Trophoblast cell (in vitro differentiated cells and primary cell): Measurements from ENCODE around the gene BMERB1.
A peak's percentile ranks its signal among the peaks of the same experiment; 100 is the strongest.

Source experiments
- DNase-seq, 2 donors: peaks; one replicate each; pipeline ENCODE4 v3.0.0-alpha.2; 2016
- H2AFZ ChIP-seq: 2 replicates; pipeline ENCODE4 v1.6.1; 2013; ENCODE audit warnings: low read length, moderate library complexity, mild to moderate bottlenecking; ENCODE audit not compliant: insufficient read depth, poor library complexity
- H2AK5ac ChIP-seq: 2 replicates; pipeline ENCODE4 v1.6.1; 2013; ENCODE audit warnings: mild to moderate bottlenecking, low read length
- H2BK120ac ChIP-seq: 2 replicates; pipeline ENCODE4 v1.6.1; 2013; ENCODE audit warnings: low read length, mild to moderate bottlenecking, moderate library complexity; ENCODE audit not compliant: insufficient read depth, poor library complexity
- H2BK12ac ChIP-seq: 2 replicates; pipeline ENCODE4 v1.6.1; 2013; ENCODE audit warnings: mild to moderate bottlenecking, low read length, moderate library complexity
- H2BK5ac ChIP-seq: 2 replicates; pipeline ENCODE4 v1.6.1; 2013; ENCODE audit warnings: low read length, low read depth, moderate library complexity, mild to moderate bottlenecking; ENCODE audit not compliant: poor library complexity
- H3K14ac ChIP-seq: 2 replicates; pipeline ENCODE4 v1.6.1; 2013; ENCODE audit warnings: mild to moderate bottlenecking, low read length
- H3K18ac ChIP-seq: 2 replicates; pipeline ENCODE4 v1.6.1; 2013; ENCODE audit warnings: mild to moderate bottlenecking, low read length
- H3K23ac ChIP-seq: 2 replicates; pipeline ENCODE4 v1.6.1; 2013; ENCODE audit warnings: low read length
- H3K27ac ChIP-seq: 2 replicates; pipeline ENCODE4 v1.5.1; 2013; ENCODE audit warnings: low read depth, mild to moderate bottlenecking, inconsistent platforms, low read length, moderate library complexity
- H3K27me3 ChIP-seq: 2 replicates; pipeline ENCODE4 v1.6.1; 2013; ENCODE audit warnings: inconsistent platforms, mild to moderate bottlenecking, low read length, moderate library complexity; ENCODE audit not compliant: insufficient read depth
- H3K36me3 ChIP-seq, 2 experiments: 1 replicate in 1 of 2; 2 replicates in 1 of 2; pipeline ENCODE4 v1.6.1; 2013; ENCODE audit warnings: low read length in 2 of 2, mild to moderate bottlenecking in 2 of 2, moderate library complexity in 1 of 2; ENCODE audit not compliant: insufficient read depth in 2 of 2, control insufficient read depth in 1 of 2
- H3K4ac ChIP-seq: 2 replicates; pipeline ENCODE4 v1.6.1; 2013; ENCODE audit warnings: low read depth, mild to moderate bottlenecking, low read length, moderate library complexity
- H3K4me1 ChIP-seq, 2 experiments: 1 replicate in 1 of 2; 2 replicates in 1 of 2; pipeline ENCODE4 v1.6.1; 2013; ENCODE audit warnings: low read length in 2 of 2, mild to moderate bottlenecking in 2 of 2, moderate library complexity in 1 of 2; ENCODE audit not compliant: insufficient read depth in 2 of 2, control insufficient read depth in 1 of 2
- H3K4me2 ChIP-seq: 2 replicates; pipeline ENCODE4 v1.6.1; 2013; ENCODE audit warnings: inconsistent platforms, mild to moderate bottlenecking, low read length, moderate library complexity
- H3K4me3 ChIP-seq: 2 replicates; pipeline ENCODE4 v1.5.1; 2013; ENCODE audit warnings: mild to moderate bottlenecking, low read depth, low read length, inconsistent platforms
- H3K79me1 ChIP-seq: one replicate; pipeline ENCODE4 v1.6.1; 2013; ENCODE audit warnings: low read length
- H3K79me2 ChIP-seq: 2 replicates; pipeline ENCODE4 v1.6.1; 2013; ENCODE audit warnings: low read length, mild to moderate bottlenecking; ENCODE audit not compliant: control insufficient read depth, insufficient read depth, poor library complexity
- H3K9ac ChIP-seq: 2 replicates; pipeline ENCODE4 v1.6.1; 2013; ENCODE audit warnings: mild to moderate bottlenecking, low read length
- H3K9me3 ChIP-seq: 2 replicates; pipeline ENCODE4 v1.6.1; 2013; ENCODE audit warnings: low read depth, mild to moderate bottlenecking, control low read depth, inconsistent platforms, low read length; ENCODE audit not compliant: insufficient read depth
- H4K12ac ChIP-seq: 2 replicates; pipeline ENCODE4 v1.6.1; 2013; ENCODE audit warnings: low read depth, mild to moderate bottlenecking, low read length, moderate library complexity
- H4K8ac ChIP-seq: 2 replicates; pipeline ENCODE4 v1.6.1; 2013; ENCODE audit warnings: low read depth, mild to moderate bottlenecking, low read length, moderate library complexity
- H4K91ac ChIP-seq: one replicate; pipeline ENCODE4 v1.6.1; 2013; ENCODE audit warnings: low read depth, mild to moderate bottlenecking, low read length, moderate library complexity
- WGBS: extraction: QIAGEN DNeasy Blood & Tissue Kit; methylation state at CpG from one replicate; pipeline ENCODE4 v1.1.7; 2013; ENCODE audit warnings: missing lambda C conversion rate; ENCODE audit not compliant: insufficient read length, insufficient coverage; ENCODE audit errors: extremely low coverage; 5-methylcytosine and 5-hydroxymethylcytosine counted together

BMERB1 gene

GRCh38 chr16:15498427-15499175 is 64.2 kb downstream of the BMERB1 start:
- Histone ChIP-seq H3K79me2 (no peaks in the 10 kb centered on the region), H2BK120ac (no peak overlapping the region), H3K27me3 (no peaks in the 10 kb centered on the region), H2AK5ac (no peak overlapping the region), H3K79me1 (no peaks in the 10 kb centered on the region), H3K4me3 (no peak overlapping the region), H3K14ac (no peak overlapping the region), H3K9ac (no peak overlapping the region), H2BK12ac (no peak overlapping the region), H4K8ac (no peak overlapping the region), H3K4ac (no peak overlapping the region), H3K23ac (no peak overlapping the region), H3K4me1 (no peaks in the 10 kb centered on the region), H2BK5ac (no peak overlapping the region), H3K18ac (no peak overlapping the region), H3K27ac (no peak overlapping the region), H3K36me3 (no peaks in the 10 kb centered on the region), H2AFZ (no peak overlapping the region), H3K9me3 (peaks cover 4% of the 10 kb centered on the region), H4K91ac (no peak overlapping the region), H4K12ac (no peak overlapping the region), H3K4me2 (no peak overlapping the region)
- DNase-seq: no peak
- no CpG with 5 or more reads among the region's 2 CpGs for WGBS

GRCh38 chr16:15502041-15502725 is 67.8 kb downstream of the BMERB1 start:
- Histone ChIP-seq H3K27ac (no peak overlapping the region), H3K79me2 (no peaks in the 10 kb centered on the region), H3K9ac (no peak overlapping the region), H4K8ac (no peak overlapping the region), H3K79me1 (no peaks in the 10 kb centered on the region), H4K12ac (no peak overlapping the region), H3K4me1 (no peaks in the 10 kb centered on the region), H3K27me3 (no peaks in the 10 kb centered on the region), H3K14ac (no peak overlapping the region), H2AFZ (no peak overlapping the region), H2AK5ac (no peak overlapping the region), H2BK5ac (no peak overlapping the region), H4K91ac (no peak overlapping the region), H3K4me3 (no peak overlapping the region), H3K18ac (no peak overlapping the region), H2BK12ac (no peak overlapping the region), H3K4me2 (no peak overlapping the region), H3K4ac (no peak overlapping the region), H3K23ac (no peak overlapping the region), H3K9me3 (no peaks in the 10 kb centered on the region), H3K36me3 (no peaks in the 10 kb centered on the region), H2BK120ac (no peak overlapping the region)
- DNase-seq: peak in 1 of 2 donors; percentile 31
- no CpG with 5 or more reads among the region's 26 CpGs for WGBS

- Histone ChIP-seq H3K36me3 (no peaks in the 10 kb centered on the region), H3K23ac (no peak overlapping the region), H3K9me3 (peaks cover 2% of the 10 kb centered on the region), H4K8ac (no peak overlapping the region), H3K4ac (no peak overlapping the region), H4K12ac (no peak overlapping the region), H3K4me1 (no peaks in the 10 kb centered on the region), H3K27me3 (no peaks in the 10 kb centered on the region), H2BK120ac (no peak overlapping the region), H2BK5ac (no peak overlapping the region), H2AK5ac (no peak overlapping the region), H3K4me2 (no peak overlapping the region), H3K79me2 (no peaks in the 10 kb centered on the region), H2AFZ (no peak overlapping the region), H4K91ac (no peak overlapping the region), H3K9ac (no peak overlapping the region), H3K79me1 (no peaks in the 10 kb centered on the region), H3K18ac (no peak overlapping the region), H3K27ac (no peak overlapping the region), H3K14ac (no peak overlapping the region), H3K4me3 (no peak overlapping the region), H2BK12ac (no peak overlapping the region)
- no peak for DNase-seq
- no CpG with 5 or more reads among the region's 4 CpGs for WGBS
Measured at GRCh38 chr16:15506441-15506840, 72.1 kb downstream of the BMERB1 start.

GRCh38 chr16:15507301-15507958 is 73.0 kb downstream of the BMERB1 start:
- no peak for DNase-seq
- H3K23ac ChIP-seq: no peak overlapping the region
- no peak overlapping the region for H3K14ac ChIP-seq
- H3K4ac ChIP-seq: no peak overlapping the region
- peaks cover 2% of the 10 kb centered on the region for H3K9me3 ChIP-seq
- no peak overlapping the region for H3K4me2 ChIP-seq
- H3K4me3 ChIP-seq: no peak overlapping the region
- H3K9ac ChIP-seq: no peak overlapping the region
- no peak overlapping the region for H4K12ac ChIP-seq
- H2AFZ ChIP-seq: no peak overlapping the region
- no CpG with 5 or more reads among the region's 8 CpGs for WGBS
- no peak overlapping the region for H4K91ac ChIP-seq
- no peak overlapping the region for H2BK12ac ChIP-seq
- no peak overlapping the region for H2AK5ac ChIP-seq
- no peaks in the 10 kb centered on the region for H3K36me3 ChIP-seq
- H2BK5ac ChIP-seq: no peak overlapping the region
- no peak overlapping the region for H3K18ac ChIP-seq
- H3K27me3 ChIP-seq: no peaks in the 10 kb centered on the region
- no peaks in the 10 kb centered on the region for H3K79me1 ChIP-seq
- H3K79me2 ChIP-seq: no peaks in the 10 kb centered on the region
- H4K8ac ChIP-seq: no peak overlapping the region
- H2BK120ac ChIP-seq: no peak overlapping the region
- H3K27ac ChIP-seq: no peak overlapping the region
- no peaks in the 10 kb centered on the region for H3K4me1 ChIP-seq
